ENCODE results near the gene FRY.

DNA sequence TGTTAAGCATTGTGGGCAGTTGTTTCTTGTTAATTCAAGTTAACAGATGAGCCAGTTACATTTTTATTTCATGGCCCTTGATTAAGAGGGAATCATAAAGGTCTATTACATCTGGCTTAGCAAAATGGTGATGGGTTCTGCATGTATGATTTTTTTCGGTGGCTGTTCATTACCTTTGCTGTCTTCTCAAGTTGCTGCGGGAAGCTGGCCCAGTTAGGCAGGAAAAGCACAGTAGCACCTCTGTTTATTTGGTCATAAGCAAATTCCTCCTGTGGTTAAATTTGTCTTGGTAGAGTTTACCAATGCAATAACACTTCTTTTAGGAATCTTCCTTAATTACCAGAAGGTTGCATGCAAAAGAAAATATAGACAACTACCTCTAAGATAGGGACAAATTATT is 104.5 kb downstream of the FRY start:
- TF ChIP-seq TAF1 (IDR thresholded peaks at IDR 0.05; ENCODE audit: borderline replicate concordance, insufficient read depth, low read length) (no peak), POLR2AphosphoS5 (IDR thresholded peaks at IDR 0.05; ENCODE audit: low read depth, low read length) (no peak), SIN3A (IDR thresholded peaks at IDR 0.05; ENCODE audit: borderline replicate concordance, insufficient read depth, low read length) (no peak), FOXP2 (optimal IDR thresholded peaks at IDR 0.05; ENCODE audit: borderline replicate concordance, extremely low read depth, extremely low read length, insufficient read depth) (no peak)
- TF ChIP-seq, protein P1, sequence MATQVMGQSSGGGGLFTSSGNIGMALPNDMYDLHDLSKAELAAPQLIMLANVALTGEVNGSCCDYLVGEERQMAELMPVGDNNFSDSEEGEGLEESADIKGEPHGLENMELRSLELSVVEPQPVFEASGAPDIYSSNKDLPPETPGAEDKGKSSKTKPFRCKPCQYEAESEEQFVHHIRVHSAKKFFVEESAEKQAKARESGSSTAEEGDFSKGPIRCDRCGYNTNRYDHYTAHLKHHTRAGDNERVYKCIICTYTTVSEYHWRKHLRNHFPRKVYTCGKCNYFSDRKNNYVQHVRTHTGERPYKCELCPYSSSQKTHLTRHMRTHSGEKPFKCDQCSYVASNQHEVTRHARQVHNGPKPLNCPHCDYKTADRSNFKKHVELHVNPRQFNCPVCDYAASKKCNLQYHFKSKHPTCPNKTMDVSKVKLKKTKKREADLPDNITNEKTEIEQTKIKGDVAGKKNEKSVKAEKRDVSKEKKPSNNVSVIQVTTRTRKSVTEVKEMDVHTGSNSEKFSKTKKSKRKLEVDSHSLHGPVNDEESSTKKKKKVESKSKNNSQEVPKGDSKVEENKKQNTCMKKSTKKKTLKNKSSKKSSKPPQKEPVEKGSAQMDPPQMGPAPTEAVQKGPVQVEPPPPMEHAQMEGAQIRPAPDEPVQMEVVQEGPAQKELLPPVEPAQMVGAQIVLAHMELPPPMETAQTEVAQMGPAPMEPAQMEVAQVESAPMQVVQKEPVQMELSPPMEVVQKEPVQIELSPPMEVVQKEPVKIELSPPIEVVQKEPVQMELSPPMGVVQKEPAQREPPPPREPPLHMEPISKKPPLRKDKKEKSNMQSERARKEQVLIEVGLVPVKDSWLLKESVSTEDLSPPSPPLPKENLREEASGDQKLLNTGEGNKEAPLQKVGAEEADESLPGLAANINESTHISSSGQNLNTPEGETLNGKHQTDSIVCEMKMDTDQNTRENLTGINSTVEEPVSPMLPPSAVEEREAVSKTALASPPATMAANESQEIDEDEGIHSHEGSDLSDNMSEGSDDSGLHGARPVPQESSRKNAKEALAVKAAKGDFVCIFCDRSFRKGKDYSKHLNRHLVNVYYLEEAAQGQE (IDR thresholded peaks at IDR 0.05; ENCODE audit: insufficient read depth in 1 of 2, low read depth in 2 of 2, low read length in 2 of 2), result no peak
